Non-pigmented ciliary epithelial cell (primary cell): Measurements from ENCODE around the gene CELF4.

Experiments
- DNase-seq: peaks from one replicate; pipeline ENCODE4 v3.0.0-alpha.2; 2010; ENCODE audit warnings: low read depth

CELF4 gene

DNA sequence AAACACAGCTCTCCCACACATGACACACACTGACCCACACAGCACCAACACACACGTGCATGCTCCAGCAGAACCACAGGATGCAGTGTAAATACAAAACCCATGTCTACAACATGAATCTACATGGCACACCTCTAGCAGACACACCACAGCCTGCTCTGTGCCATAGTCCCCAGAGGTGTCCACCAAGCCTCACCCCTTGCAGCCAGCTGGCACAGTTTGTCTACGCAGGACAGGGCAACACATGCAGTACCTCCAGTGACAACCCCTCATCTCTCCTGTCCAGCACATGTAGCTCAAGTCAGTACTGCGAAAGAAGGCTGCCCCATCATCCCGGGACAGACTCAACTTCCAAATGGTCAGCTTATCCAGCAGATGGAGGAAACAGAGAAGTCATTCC lies 18.9 kb downstream of the CELF4 start:
- no peak for DNase-seq

DNA sequence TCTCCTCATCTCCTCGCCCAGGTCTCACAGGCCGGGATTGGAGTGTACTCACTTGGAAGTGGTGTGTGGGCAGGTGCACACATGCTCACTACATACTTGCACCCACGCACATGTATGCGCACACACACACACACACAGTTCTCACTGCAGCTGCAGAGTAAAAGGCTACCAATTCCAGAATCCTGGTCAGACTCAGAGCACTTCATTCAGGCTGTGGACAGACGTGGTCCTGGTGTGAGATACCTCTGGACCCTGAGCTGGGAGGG lies 19.4 kb downstream of the CELF4 start:
- no peak for DNase-seq

DNA sequence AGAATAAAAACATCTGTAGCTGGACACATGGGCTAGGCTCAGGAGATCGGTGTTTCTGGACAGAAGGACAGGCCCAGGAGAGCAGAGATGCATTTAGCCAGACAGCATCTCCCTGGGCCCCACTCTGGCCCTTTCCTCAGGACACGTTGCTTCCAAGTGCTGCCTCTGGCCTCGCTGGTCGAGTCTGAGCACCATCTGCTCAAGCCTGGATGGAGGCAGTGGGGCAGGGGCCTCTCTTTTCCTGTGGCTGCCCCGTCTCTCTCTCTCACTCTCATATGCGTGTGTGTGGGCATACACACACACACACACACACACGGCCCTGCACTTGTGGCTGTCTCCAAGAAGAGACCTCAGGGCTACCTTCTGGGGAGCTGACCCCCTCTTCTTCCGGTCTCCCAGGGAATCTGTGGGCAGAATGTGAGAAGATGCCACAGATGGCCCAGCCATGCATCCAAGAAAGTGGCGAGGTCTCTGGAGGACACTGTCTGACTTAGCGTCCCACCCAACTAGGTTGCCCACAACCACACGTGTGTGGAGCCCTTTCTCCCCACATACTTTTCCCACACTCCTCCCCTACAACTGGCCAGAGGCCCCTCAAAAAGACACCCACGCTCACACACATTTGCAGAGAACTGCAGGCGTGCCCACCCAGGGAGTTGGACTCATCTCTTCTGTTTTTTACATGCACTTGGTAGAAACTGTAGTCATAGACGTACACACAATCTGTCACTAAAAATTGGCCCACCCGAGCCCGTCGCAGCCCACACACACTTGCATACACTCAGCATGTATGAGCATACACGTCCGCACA lies 19.9 kb downstream of the CELF4 start:
- DNase-seq, result no peak

DNA sequence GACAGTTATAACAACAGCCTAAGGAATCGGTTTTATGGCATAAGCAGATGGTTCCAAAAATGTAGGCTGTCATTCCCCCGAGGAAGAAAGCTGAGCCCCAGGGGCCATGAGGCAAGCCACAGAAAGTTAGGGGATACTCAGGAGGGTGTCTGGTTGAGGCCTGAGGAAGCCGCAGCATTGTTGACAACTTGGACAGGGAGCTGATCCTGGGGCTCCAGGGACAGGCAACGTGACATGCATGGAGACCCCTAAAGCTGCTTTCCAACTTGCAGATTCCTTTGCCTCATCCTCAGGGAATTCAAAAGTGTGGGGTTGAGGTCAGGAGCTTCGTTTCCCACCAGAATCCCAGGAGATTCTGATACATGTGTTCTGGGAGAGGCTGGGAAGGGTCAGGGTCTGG lies 20.9 kb downstream of the CELF4 start:
- no peak for DNase-seq

DNA sequence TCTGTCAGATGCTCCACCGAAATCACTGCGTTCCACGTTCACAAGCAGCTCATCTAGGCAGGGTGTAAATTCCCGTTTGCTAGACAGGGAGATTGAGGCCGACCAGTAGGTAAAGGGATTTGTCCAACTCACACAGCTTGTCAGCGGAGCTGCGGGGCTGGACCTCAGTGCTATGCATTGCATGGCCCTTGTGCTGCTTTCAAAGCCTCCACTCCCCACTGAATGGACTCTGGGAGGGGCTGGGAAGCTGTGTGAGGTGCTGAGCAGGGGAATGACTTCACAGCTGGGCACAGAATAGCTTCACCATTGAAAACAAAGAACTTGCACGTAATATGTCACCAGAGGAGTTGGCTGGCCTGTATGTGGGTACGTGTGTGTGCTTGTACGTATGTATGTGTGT lies 21.4 kb downstream of the CELF4 start:
- DNase-seq, result no peak

DNA sequence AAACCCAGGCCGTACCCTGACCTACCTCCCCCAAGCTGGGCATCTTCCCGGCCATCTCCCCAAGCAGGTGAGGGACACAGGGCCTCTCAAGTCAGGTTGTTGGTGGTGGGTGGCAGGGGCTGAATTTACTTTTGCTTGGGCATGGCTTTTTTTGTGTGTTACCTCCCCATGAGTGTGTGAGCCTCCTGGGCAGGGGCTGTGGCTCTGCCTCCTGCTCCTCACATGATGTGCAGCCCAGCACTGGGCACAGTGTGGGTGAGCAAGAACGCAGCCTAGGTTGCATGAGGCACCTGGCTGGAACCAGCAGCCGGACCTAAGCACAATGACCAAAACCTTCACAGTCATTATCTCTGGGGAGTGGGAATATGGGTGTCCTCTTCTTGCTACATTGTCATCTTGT lies 22.3 kb downstream of the CELF4 start:
- no peak for DNase-seq

DNA sequence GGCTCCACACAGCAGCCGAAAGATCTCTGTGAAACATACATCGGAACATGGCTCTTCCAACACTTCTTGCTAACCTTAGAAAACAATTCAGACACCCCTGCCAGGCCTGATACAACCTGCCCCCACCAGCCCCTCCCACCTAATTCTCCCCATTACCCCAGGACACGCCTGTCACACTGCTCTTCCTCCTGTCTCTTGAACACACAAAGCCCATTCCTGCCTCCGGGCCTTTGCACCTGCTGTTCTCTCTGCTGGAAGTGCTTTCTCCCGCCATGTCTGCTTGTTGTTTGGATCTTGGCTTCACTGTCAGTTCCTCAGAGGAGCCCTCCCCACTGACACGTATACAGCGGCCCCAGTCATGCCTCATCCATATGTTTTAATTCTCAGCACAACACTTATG lies 24.1 kb downstream of the CELF4 start:
- DNase-seq, result no peak

DNA sequence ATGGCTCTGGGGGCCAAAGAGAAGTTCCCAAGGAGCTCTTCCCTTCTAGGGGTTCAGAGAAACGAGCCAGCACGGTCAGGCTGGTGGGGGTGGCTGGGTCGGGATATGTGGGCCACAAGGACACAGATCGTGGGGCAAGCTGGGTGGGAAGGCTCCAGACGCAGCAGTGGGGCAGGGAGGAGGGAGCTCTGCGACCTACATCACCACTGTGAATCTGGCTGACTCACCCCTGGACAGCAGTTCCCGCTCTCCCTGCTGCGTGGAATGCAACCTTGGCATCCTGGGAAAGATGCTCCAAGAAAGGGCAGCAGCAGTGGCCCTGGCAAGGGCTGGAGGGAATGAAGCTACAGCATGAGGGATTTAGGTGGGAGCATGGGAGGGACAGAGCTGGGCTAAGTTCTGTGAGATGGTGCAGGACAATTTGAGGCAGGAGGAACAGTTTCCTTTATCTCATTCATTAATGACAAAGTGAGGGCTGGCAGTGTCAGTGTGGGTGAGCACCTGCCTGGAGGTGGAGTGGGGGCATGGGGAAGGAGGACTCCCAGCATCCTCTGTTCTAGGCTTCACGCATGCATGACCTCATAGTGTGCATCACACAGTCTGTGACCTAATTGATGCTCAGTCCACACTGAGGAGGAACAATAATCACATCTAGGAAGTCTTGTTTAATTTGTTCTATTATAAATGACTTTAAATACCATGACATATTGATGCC lies 25.0 kb downstream of the CELF4 start:
- DNase-seq, result no peak

DNA sequence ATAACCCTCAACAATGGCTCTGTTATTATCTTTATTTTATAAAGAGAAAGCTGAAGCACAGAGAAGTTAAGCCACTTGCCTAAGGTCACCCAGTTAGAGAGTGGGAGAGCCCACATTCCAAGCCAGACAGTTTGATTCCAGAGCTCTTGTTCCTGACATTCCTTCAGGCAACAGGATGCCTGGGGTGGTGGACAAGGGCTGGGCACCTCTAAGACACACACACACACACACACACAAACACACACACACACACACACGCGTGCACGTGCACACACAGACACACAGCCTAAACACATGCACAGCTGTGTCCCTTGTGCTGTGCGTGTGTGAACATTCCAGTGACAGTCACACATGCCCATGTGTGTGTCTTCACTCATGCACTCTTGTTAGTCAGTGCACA lies 26.4 kb downstream of the CELF4 start:
- no peak for DNase-seq

DNA sequence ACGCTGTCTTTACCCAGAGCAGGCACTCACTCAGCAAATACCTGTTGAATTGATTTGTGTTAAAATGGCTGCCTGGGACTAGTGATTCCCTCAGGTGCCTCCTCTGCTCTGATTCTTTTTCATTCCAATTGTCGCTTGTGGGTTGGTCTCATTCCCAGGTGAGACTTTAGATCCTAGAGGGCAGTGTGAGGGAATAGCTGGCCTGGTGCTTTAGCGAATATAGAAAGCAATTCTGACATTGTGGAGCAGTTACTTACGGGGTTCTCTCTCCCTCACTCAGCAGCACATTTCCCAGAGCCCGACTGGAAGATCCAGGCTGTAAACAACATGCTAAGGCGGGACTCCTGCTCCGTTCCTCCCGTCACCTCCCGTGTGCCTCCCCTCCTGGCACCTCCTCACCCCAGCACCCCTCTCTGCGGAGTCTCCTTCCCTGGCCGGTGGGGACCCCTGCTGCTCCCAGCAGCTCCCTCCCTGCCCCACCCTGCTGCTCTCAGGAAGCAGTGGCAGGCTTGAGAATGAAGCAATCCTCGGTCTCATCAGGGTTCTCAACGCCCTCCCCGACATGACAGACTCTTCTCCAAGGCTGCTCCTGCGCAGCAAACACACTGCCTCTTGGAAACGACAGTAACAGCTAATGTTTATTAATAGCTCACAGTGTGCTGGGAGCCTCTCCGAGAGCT lies 26.9 kb downstream of the CELF4 start:
- DNase-seq, result no peak

DNA sequence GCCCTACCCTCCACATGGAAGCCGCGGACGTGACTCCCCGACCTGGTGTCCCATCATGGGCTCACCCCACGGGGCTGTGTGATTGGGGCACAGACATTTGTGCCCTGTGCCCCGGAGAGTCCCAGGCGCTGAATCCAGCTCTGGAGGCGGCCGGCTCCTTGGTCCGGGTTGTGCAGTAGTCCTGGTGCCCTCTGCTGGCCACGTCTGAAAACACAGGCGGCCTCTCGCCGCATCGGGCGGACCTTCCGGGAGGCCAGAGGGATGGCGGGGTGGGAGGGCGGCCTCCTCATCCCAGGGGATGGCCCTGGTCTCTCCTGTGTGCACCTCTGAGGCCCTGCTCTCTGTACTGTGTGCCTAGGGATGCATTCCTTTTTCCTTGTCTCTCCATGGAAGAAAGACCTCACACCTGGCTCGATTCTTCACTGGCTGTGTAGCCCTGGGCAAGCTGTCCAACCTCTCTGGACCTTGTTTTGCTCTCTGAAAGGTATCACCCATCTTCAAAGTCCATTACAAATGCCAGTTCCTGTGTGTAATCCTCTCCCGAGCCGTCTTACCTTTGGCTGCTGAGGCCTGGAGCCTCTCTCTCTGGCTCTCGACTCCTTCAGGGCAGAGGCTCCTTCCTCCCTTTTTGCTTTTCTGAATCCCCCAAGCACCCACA lies 27.6 kb downstream of the CELF4 start:
- peak; percentile 13 for DNase-seq

DNA sequence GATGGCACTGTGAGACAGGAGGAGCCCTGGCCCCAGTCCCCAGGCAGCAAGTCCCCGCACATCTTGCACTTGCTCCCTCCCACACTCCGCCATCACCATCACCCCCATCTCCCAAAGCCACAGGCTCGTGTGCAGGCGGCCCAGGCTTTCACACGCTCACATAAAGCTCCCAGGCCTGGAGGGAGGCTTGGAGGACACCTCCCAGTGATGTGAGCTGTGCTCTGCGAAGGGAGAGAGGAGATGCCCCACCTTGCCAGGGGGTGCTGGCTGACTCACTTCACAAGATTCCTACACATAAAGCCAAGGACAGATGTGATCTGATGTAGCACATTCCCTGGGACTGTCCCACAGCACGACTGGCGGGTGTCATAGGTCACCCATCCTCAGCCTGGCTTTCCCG lies 28.9 kb downstream of the CELF4 start:
- DNase-seq, result no peak

DNA sequence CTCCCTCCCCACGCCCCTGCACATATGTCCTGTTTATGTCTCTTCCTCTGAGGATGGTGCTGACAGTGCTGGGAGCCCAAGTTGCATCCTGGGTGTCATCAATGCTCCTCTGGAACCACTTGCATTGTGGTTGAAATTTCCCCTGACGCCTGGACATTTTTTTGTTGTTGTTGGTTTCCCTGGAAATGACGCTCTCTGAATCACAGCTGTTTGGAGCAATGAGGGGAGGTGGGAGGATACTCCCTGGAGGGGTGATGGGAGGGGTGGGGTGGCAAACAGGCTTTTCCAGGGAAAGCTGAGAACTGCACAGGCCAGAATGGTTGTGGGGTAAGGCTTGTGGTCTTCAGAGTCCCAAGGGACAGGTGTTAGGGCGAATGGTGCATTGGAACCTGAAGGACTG lies 29.6 kb downstream of the CELF4 start:
- DNase-seq, result no peak

DNA sequence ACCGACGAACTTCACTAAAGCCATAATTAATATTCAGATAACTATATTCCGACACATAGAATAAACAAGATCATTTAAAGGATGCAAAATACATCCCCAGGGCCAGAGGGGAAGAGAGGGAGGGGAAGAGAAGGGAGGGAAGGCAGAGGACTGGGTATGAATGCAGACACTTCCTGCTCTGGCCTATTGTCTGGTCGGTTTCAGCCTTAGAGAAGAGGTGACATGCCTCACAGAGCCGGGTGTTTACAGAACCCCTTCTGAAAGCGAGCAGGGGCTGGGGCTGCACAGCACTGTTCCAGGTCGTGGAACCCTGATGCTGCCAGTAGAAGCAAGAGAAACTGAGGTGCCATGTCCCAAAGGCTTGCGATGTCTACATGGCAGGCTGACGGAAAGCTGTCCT lies 31.0 kb downstream of the CELF4 start:
- DNase-seq, result no peak

DNA sequence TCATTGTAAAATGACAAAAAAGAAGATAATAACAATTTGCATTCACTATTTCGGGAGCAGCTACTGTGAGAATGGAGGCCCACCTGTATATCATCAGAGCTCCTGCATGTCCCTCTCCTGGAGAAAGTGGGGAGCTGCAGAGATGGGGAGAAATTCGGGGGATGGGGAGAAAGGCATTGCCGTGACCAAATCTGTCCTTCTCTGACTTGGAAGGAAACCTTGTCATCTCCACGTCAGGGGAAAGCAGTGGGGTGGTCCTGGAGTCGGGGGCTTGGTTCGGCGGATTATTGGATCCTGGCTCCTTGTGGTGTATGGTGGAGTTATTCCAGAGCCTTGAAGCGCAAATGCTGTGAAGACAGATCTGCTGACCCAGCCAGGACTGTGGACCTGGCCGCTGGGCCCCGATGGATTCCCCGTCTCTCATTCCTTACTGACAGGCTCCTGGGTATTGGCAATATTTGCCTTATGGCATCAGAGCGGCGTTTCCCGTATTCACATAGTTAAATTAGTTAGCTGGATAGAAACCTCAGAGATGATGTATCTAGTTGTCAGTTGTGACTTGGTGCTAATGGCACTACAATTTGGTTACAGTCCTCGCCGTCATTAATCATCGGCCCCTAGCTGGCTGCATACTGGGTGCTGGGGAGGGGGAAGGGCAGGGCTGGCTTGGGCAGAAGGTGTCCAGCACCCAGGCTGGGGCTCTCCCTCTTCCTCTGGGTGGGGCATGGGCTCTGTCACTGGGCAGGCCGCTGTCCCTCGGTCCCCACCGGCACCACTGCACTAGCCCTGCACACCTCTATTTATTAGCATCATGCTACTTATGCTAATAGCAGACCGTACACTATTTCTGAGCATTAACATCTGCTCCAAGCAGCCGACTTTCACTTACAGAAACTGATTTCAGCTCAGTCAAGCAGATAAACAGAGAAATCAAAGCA lies 31.7 kb downstream of the CELF4 start:
- DNase-seq, result no peak

DNA sequence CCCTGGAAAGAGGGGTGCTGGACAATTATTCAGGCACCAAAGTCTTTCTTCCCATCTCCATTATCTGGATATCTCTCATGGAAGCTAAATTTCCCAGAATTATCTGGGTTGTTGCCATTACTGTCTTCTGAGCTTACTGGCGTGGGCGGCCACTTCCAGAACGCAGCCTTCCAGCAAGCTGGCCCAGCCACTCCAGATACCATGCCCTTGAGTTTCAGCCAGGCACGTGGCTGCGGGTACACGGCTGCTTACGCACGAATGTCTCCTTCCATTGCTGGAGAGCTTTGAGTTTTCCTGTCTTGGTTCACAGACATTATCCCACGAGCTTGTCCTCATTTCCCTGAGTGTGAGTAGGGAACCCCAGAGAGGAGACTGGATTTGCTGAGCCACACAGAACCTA lies 32.7 kb downstream of the CELF4 start:
- DNase-seq, result no peak

DNA sequence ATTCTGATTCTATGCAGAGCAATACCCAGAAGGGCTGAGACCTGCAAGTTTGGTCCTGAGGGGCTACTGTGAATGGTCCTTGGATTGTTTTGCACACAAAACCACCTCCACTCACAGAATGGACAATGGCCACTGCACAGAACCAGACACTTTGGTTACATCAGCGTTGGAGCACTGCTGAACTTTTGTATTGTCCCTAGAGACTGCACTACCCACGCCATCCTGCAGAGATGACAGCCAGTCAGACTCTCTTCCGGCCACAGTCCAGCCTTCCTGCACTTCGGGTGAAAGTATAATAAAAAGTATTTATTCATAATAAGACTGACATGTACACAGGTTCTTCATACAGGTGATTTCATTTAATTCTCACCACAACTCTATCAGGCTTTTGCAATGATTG lies 35.7 kb downstream of the CELF4 start:
- no peak for DNase-seq

DNA sequence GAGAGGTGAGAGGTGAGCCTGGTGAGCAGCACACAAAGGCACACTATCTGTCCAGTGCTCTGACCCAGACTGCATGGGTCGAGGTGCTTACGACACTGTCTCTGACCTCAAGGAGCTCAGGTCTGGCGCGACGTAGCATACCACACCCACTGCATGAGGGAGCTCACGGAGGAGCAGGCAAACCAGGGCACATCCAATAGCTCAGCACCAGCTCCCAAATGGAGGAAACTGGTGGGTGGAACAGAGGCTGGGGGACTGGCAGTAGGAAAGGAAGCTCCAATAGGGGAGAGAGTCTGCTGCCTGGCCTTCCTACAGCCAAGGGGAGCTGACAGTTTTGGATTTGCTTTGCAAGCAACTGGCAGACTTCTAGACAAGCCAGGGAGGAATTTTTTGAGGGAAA lies 36.3 kb downstream of the CELF4 start:
- no peak for DNase-seq

DNA sequence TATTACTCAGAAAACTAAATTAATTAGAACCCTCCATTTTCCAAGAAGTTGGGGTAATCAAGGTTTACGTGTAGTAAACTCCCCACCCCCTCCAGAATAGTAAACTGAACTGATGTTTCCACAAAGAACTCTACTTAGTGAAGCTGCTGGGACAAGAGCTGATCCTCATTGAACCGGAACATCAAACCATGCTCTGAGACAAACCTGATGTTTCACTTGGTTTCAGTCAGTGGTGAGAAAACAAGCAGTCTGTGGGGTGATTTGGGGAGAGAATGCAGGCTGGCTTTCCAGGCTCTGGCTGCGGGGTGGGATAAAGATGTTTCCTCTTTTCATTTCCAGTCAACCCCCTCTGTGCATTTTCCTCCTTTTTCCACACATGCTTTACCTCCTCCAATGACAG lies 38.2 kb downstream of the CELF4 start:
- DNase-seq, result no peak

DNA sequence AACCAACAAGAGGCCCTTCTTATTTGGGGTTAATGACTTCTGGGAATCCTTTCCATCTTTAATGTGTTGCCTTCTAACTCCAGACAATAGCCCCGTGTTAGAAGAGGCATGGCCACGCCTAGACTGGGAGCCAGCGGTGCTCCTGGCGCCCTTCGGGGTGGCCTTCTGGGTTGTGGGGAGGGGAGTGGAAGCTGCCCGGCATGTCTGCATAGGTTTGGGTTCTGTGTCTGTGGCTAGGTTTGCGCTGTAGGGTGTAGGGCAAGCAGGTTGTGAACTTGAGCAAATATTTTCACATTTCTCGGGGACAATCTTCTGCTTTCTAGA lies 40.4 kb downstream of the CELF4 start:
- DNase-seq, result no peak

DNA sequence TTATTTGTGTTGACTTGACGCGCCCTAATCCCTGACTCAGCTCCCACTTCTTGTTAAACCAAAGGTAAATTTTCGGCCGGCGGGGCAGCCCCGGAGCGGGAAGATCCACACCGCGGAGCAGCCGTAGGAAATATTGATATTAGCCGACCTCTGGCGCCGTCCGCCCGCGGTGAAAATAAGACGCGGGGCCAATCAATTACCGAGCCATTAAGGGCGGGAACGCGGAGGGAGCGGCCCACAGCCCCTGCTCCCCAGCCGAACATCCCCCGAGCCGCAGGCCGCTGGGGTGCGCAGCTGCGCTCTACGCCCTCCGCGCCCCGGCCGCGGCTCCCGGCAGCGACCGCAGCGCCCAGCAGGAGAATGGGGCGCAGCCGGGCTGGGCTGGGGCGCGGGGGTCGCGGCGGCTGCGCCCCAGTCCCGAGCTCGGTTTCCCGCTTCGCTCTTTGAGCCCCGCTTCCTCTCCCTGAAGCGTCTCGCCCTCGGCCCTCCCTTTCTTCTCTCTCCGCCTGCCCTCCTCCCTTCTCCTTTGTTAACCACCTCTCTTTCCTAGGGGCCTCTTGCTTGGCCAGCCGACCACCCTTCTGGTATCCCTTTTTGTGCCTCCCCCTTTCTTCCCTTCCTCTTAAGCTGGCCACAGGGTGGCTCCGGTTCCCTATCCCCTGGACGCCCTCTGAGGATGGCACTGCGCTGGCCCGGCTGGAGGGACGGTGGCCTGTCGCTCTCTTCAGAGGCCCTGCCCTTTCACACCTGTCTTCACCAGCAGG lies 40.9 kb downstream of the CELF4 start:
- DNase-seq, result no peak
